GM10266 (cell line): ENCODE data around the gene LARGE1.

Experiments used
- DNase-seq: peaks from one replicate; pipeline ENCODE4 v3.0.0; 2012; ENCODE audit errors: extremely low spot score
- TF ChIP-seq, protein P1 (sequence below): IDR thresholded peaks from 2 replicates; pipeline ENCODE4 v1.5.1; 2012; ENCODE audit warnings: mild to moderate bottlenecking, low read depth; ENCODE audit not compliant: control insufficient read depth, insufficient read depth; ENCODE audit errors: missing control alignments

The LARGE1 gene

DNA sequence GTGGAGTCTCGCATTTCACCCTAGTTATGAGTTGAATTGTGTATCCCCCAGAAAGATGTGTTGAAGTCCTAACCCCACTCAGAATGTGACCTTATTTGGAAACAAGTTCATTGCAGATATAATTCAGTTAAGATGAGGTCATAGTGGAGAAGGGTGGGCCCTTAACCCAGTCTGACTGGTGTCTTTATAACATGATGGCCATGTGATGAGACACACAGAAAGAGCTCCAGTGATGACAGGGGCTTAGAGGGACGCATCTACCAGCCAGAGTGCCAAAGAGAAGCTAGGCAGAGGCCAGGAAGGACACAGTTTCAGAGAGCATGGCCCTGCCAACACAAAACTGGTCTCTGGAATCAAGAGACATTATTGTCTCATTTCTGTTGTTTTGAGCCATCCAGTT lies 50.3 kb downstream of the LARGE1 start:
- TF ChIP-seq, protein P1, sequence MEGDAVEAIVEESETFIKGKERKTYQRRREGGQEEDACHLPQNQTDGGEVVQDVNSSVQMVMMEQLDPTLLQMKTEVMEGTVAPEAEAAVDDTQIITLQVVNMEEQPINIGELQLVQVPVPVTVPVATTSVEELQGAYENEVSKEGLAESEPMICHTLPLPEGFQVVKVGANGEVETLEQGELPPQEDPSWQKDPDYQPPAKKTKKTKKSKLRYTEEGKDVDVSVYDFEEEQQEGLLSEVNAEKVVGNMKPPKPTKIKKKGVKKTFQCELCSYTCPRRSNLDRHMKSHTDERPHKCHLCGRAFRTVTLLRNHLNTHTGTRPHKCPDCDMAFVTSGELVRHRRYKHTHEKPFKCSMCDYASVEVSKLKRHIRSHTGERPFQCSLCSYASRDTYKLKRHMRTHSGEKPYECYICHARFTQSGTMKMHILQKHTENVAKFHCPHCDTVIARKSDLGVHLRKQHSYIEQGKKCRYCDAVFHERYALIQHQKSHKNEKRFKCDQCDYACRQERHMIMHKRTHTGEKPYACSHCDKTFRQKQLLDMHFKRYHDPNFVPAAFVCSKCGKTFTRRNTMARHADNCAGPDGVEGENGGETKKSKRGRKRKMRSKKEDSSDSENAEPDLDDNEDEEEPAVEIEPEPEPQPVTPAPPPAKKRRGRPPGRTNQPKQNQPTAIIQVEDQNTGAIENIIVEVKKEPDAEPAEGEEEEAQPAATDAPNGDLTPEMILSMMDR = no peak
- no peak for DNase-seq

DNA sequence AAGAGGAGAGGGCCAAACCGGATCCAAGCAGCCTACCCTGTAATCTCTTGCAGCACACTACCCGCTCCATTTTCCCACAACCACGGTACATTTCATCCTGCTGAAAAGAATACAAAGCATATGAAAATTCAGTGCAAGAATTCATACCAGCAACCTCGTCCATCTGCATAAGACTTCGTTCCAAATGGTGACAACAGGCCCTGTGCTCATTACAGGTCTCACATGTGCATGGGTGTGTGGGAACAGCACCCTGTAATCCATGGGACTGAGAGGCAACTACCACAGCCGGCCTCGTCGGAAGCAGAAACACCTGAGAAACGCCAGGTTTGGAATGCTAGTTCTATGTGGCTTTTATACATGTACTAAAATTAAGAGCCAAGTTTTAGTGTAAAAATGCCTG lies 52.3 kb downstream of the LARGE1 start:
- TF ChIP-seq, protein P1 = no peak

DNA sequence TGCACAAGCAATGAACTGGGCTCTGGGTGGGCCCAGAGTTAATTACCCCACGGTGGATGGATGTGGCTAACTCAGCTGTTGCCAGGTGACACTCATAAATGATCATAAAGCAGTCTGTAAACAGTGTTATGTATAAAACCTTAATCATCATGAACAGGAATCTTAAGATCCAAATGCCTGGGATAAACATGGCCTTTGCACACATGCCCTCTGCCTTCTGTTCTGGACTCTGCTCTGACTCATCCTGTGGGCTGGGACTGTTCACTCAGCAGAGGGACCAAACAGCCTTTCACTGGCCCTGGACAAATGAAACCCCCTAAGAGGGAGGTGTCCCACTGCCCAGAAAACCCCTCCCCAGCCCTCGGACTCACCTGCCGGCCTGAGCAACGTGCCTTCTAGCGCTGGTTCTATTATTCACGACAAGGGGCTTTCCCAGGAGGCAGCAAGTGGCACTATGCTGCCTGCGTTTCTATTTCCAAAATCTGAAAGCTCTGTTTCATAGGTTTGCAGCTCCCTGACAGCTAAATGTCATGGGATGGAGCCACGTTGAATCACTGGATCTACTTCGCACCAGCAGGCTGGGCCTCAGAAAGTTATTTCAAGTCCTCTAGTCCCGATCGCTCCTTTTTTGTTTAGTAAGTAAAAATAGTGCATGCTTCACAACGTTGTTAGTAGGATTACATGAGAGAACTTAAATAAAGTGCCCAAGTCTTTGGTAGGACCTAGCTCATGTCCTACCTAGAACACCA lies 53.0 kb downstream of the LARGE1 start:
- TF ChIP-seq, protein P1 = no peak
- DNase-seq = no peak

More for the DNA sequence above, 52.3 kb downstream of the LARGE1 start:
- DNase-seq = no peak

DNA sequence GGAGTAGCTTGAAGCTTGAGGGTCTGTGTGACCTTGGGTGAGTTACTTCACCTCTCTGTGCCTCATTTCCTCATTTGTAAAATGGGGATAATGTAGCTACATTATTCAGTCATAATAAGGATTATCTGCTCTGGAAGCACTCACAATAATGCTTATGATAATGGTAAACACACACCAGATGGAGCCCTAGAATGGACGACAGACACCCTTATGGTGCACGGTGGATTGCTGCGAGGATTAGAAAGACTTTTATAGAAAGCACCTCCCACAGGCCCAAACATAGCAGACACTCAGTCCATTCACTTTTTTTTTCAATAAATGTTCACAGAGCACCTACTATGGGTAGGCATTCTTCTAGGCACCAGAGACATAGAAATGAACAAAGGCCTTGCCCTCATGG lies 53.8 kb downstream of the LARGE1 start:
- no peak for DNase-seq
- TF ChIP-seq, protein P1 = no peak

DNA sequence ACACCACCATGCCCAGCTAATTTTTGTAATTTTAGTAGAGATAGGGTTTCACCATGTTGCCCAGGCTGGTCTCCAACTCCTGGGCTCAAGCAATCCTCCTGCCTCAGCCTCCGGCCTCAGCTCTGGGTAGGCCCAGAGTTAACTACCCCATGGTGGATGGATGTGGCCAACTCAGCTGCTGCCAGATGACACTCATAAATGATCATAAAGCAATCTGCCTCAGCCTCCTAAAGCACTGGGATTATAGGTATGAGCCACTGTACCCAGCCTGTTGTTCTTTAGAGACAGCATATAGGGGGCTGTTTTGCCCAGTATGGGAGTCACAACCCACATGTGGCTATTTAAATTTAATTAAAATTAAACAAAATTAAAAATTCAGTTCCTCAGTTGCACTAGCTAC lies 54.3 kb downstream of the LARGE1 start:
- no peak for DNase-seq
- TF ChIP-seq, protein P1 = no peak

DNA sequence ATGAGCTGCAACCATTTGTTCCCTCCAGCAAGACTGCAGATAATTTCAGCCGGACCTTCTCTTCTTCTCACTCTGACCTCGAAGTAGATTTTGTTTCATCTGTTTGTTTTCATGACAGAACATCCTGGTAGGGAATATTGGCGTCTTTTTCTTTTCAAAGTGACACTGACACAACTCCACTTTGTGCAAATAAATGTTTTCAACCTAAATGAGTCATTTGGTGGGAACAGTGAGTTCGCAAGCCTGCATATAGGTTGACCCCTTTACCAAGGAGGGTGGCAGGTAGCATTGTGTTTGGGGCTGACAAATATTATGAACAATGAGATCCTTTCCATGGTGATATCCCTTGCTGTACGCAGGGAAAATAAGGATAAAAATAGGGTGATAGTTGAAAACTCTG lies 55.0 kb downstream of the LARGE1 start:
- DNase-seq = no peak
- TF ChIP-seq, protein P1 = no peak

DNA sequence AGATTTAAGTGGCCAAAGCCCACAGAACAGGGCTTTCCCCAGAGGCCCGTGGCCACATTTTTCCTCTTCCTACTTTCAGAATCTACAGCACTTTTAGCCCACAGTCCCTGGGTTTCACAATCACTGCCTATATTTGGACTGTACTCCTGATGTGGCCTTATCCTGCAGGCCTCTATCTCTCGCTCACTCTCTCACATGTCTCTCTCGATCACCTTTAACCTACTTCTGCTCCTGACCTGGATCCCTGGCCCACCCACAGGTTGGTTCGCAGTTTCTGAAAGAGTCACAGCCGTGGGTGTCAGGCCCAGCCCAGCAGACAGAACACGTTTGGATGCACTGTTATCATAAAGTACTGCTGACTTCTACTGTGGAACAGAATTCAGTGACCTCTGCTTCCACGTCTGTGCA lies 55.5 kb downstream of the LARGE1 start:
- no peak for DNase-seq
- TF ChIP-seq, protein P1 = no peak
